PC-9 (cell line): ENCODE measurements around the gene GIPC2. TPM values are rescaled to one million over a fixed set of nuclear protein-coding genes. Genes with fewer than 3 reads are reported as not detected.
A peak's percentile ranks its signal among the peaks of the same experiment; 100 is the strongest.

Source experiments
- BruUV-seq: library from RNA; stranded (reverse); fragments of 400-500 nt; replicated peaks from 2 replicates; lab custom pipeline; 2021; lab: Mats Ljungman, UMichigan
- CTCF ChIA-PET: fragments of 300-600 bp; sonication (Branson Sonifier 250); formaldehyde crosslinking; loops from one replicate; lab custom pipeline; 2022; ENCODE audit warnings: antibody characterized with exemption; lab: Charles Lee
- POLR2A ChIA-PET: fragments of 300-600 bp; sonication (Branson Sonifier 250); formaldehyde crosslinking; loops from one replicate; lab custom pipeline; 2022; ENCODE audit warnings: antibody characterized with exemption; ENCODE audit not compliant: unreplicated experiment; lab: Charles Lee
- DNase-seq, 2 experiments: peaks; one replicate each; pipeline versions ENCODE4 v3.0.0 to v3.0.0-alpha.2; 2015 to 2022; ENCODE audit warnings: mixed read lengths in 1 of 2
- H2AFZ ChIP-seq: fragments of 200-600 bp; sonication (generic); 2 replicates; pipeline ENCODE4 v1.8.1; 2017; ENCODE audit warnings: antibody characterized with exemption
- H3F3A ChIP-seq: fragments of 200-600 bp; sonication (generic); 2 replicates; pipeline ENCODE4 v1.8.1; 2017; ENCODE audit warnings: antibody characterized with exemption, mild to moderate bottlenecking, low read depth; ENCODE audit not compliant: insufficient read depth
- H3K27ac ChIP-seq: fragments of 200-600 bp; sonication (generic); 2 replicates; pipeline ENCODE4 v1.6.1; 2016; ENCODE audit warnings: mixed run types
- H3K27me3 ChIP-seq: fragments of 200-600 bp; sonication (generic); 2 replicates; pipeline ENCODE4 v1.6.1; 2016; ENCODE audit warnings: low read depth, mixed run types; ENCODE audit not compliant: insufficient read depth
- H3K36me3 ChIP-seq: fragments of 200-600 bp; sonication (generic); 2 replicates; pipeline ENCODE4 v1.6.1; 2016; ENCODE audit warnings: low read depth, mixed run types
- H3K4me1 ChIP-seq: fragments of 200-600 bp; sonication (generic); replicated peaks from 2 replicates; pipeline ENCODE4 v1.6.1; 2016; ENCODE audit warnings: mixed run types; ENCODE audit not compliant: insufficient read depth
- H3K4me2 ChIP-seq: fragments of 200-600 bp; sonication (generic); 2 replicates; pipeline ENCODE4 v1.6.1; 2017; ENCODE audit warnings: mixed run types
- H3K4me3 ChIP-seq: fragments of 200-600 bp; sonication (generic); 2 replicates; pipeline ENCODE4 v1.6.1; 2016; ENCODE audit warnings: mixed run types
- H3K79me2 ChIP-seq: fragments of 200-600 bp; sonication (generic); 2 replicates; pipeline ENCODE4 v1.6.1; 2017; ENCODE audit warnings: low read depth, mixed run types
- H3K9me2 ChIP-seq: fragments of 200-600 bp; sonication (generic); 2 replicates; pipeline ENCODE4 v1.8.1; 2017; ENCODE audit warnings: mild to moderate bottlenecking; ENCODE audit not compliant: insufficient read depth
- H3K9me3 ChIP-seq: fragments of 200-600 bp; sonication (generic); 2 replicates; pipeline ENCODE4 v1.8.1; 2016; ENCODE audit warnings: low read depth; ENCODE audit not compliant: insufficient read depth
- H4K20me1 ChIP-seq: fragments of 200-600 bp; sonication (generic); 2 replicates; pipeline ENCODE4 v1.8.1; 2017; ENCODE audit not compliant: insufficient read depth
- CTCF ChIP-seq: fragments of 200-600 bp; sonication (generic); conservative IDR thresholded peaks from 2 replicates; pipeline ENCODE4 v1.6.1; 2017; ENCODE audit warnings: mixed run types, antibody characterized with exemption, mild to moderate bottlenecking, moderate library complexity
- EZH2 ChIP-seq: fragments of 200-600 bp; sonication (generic); IDR thresholded peaks from 2 replicates; pipeline ENCODE4 v1.8.0; 2017; ENCODE audit warnings: antibody characterized with exemption, low read depth
- intact Hi-C: fragments of 100-400 bp; cut with micrococcal nuclease; formaldehyde crosslinking; loops from one replicate; pipeline ENCODE4 v1.10.0; 2022; ENCODE audit not compliant: unreplicated experiment
- total RNA-seq: library from RNA; stranded (reverse); gene quantifications from 2 replicates; pipeline ENCODE4 v1.2.3, GENCODE V29; 2021

The GIPC2 gene
- total RNA-seq, 1 experiment from 2014 or later: 0.20 TPM

- H3K36me3 ChIP-seq: no peaks in the 10 kb centered on the region
- POLR2A ChIA-PET: no interaction called here
- H3K4me3 ChIP-seq: no peak overlapping the region
- no TSS peak for BruUV-seq
- no peaks in the 10 kb centered on the region for H3F3A ChIP-seq
- H3K27ac ChIP-seq: no peak overlapping the region
- no peaks in the 10 kb centered on the region for H3K9me2 ChIP-seq
- no peaks in the 10 kb centered on the region for H3K27me3 ChIP-seq
- CTCF ChIA-PET: no interaction called here
- TF ChIP-seq EZH2 (no peak), CTCF (no peak)
- H4K20me1 ChIP-seq: no peaks in the 10 kb centered on the region
- no peaks in the 10 kb centered on the region for H3K9me3 ChIP-seq
- H3K4me2 ChIP-seq: no peak overlapping the region
- no peak for DNase-seq
- no peaks in the 10 kb centered on the region for H3K4me1 ChIP-seq
- intact Hi-C loops: no loop called here
- H3K79me2 ChIP-seq: no peaks in the 10 kb centered on the region
- H2AFZ ChIP-seq: no peak overlapping the region
These were observed 9.2 kb downstream of the GIPC2 start for GRCh38 chr1:78054972-78055371.

DNA sequence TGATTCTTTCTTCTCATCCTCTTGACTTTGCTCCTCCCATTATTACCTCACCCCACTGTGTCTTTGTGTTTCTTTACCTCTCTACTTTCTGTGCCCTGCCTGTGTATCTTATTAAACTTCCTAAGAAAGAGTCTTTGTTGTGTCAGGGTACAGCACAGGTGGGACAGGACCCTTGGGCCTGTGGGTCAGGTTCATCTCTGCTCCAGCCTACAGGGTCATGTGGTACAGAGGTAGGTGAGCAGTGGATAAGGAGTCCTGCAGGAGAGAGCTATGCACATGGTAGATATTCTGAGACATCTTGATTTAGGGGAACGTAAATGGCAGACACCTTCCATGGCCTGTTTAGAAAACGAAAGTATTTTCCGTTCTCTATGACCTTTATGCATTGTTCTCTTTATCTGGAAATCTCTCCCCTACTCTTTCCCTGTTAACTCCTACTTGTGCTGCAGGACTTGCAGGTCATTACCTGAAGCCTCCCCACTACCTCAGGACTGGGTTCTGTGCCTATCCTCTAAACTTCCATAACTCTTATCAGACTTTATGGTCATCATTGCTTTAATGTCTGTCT is 9.9 kb downstream of the GIPC2 start:
- no peaks in the 10 kb centered on the region for H3K36me3 ChIP-seq
- H3K27ac ChIP-seq: no peak overlapping the region
- H2AFZ ChIP-seq: peak overlapping the region; percentile 42
- no peak for DNase-seq
- no peaks in the 10 kb centered on the region for H4K20me1 ChIP-seq
- ChIA-PET CTCF (no interaction called here), POLR2A (no interaction called here)
- no TSS peak for BruUV-seq
- intact Hi-C loops: no loop called here
- no peaks in the 10 kb centered on the region for H3K9me2 ChIP-seq
- no peaks in the 10 kb centered on the region for H3K4me1 ChIP-seq
- no peaks in the 10 kb centered on the region for H3K79me2 ChIP-seq
- no peak for TF ChIP-seq CTCF
- no peak for TF ChIP-seq EZH2
- no peaks in the 10 kb centered on the region for H3K9me3 ChIP-seq
- peak overlapping the region; percentile 18; the same call in 1 of the 2 replicates for H3K4me2 ChIP-seq
- H3F3A ChIP-seq: no peaks in the 10 kb centered on the region
- H3K4me3 ChIP-seq: no peak overlapping the region
- no peaks in the 10 kb centered on the region for H3K27me3 ChIP-seq

DNA sequence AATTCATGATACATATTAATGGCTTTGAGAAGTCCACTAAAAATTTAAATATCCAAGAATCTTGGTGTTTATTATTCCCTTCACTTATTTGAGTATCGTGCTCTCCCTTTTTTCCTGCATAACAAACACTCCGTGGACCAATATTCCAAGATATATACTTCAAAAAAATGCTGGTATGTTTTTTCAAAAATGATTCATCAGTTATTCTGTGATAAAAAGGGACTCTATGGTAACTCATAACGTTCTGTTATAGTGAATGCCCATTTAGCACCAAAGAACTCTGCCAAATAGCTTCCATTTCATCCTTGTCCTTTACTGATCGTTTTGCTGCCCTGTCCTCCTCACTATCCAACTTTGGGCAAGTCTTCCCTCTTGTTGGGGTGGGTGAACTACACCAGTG is 12.9 kb downstream of the GIPC2 start:
- H3F3A ChIP-seq: no peaks in the 10 kb centered on the region
- no peaks in the 10 kb centered on the region for H3K79me2 ChIP-seq

More for the DNA sequence above, 12.9 kb downstream of the GIPC2 start:
- H3K27me3 ChIP-seq: no peaks in the 10 kb centered on the region
- H3K4me2 ChIP-seq: no peak overlapping the region
- no peaks in the 10 kb centered on the region for H3K36me3 ChIP-seq
- H3K9me2 ChIP-seq: no peaks in the 10 kb centered on the region
- DNase-seq: no peak
- CTCF ChIA-PET: no interaction called here
- BruUV-seq: no TSS peak
- TF ChIP-seq EZH2: no peak
- no peak for TF ChIP-seq CTCF
- H3K4me1 ChIP-seq: no peaks in the 10 kb centered on the region
- intact Hi-C loops: no loop called here
- POLR2A ChIA-PET: no interaction called here
- 0 out of 2 replicates have a peak overlapping the region, but pooled peaks have one; percentile 25 for H2AFZ ChIP-seq
- no peak overlapping the region for H3K27ac ChIP-seq
- no peaks in the 10 kb centered on the region for H4K20me1 ChIP-seq
- H3K4me3 ChIP-seq: no peak overlapping the region
- H3K9me3 ChIP-seq: no peaks in the 10 kb centered on the region
